Activated CD8-positive, alpha-beta memory T cell treated with anti-CD3 and anti-CD28 coated beads, Interleukin-2, amount 10 ng/mL, durations not matched to agents 7 days and 5 days (primary cell): ENCODE data around the gene FOXR1. TPM values are rescaled to one million over a fixed set of nuclear protein-coding genes. Genes with fewer than 3 reads are reported as not detected.
"Not testable (repeated sequence)": the region's sequence is repeated elsewhere in the genome, so short reads cannot be mapped to it uniquely, and the experiment has no call there.

Source experiments
- ATAC-seq: fragments of 150-1000 bp; cut with Tn5 transposase; one replicate; pipeline ENCODE4 v1.10.0; 2021; ENCODE audit warnings: moderate library complexity
- CTCF ChIA-PET: fragments of 350-600 bp; sonication (Branson Sonifier 250); formaldehyde crosslinking; loops from one replicate; lab custom pipeline; 2021; ENCODE audit warnings: antibody characterized with exemption; lab: Charles Lee
- DNase-seq: peaks from one replicate; pipeline ENCODE4 v3.0.0-alpha.2; 2020
- H3K27ac Mint-ChIP-seq: one replicate; pipeline ENCODE4 v1.8.0; 2021; ENCODE audit warnings: mild to moderate bottlenecking, mixed read lengths
- H3K27me3 Mint-ChIP-seq: one replicate; pipeline ENCODE4 v1.8.0; 2021; ENCODE audit warnings: mixed read lengths
- H3K36me3 Mint-ChIP-seq: one replicate; pipeline ENCODE4 v1.8.0; 2021; ENCODE audit warnings: mild to moderate bottlenecking, mixed read lengths
- H3K4me1 Mint-ChIP-seq: one replicate; pipeline ENCODE4 v1.8.0; 2021; ENCODE audit warnings: mixed read lengths
- H3K4me3 Mint-ChIP-seq: one replicate; pipeline ENCODE4 v1.8.0; 2021; ENCODE audit warnings: mild to moderate bottlenecking, moderate library complexity, mixed read lengths
- H3K9me3 Mint-ChIP-seq: one replicate; pipeline ENCODE4 v1.8.0; 2022; ENCODE audit warnings: low read depth, mixed read lengths
- total RNA-seq, 2 experiments: library from RNA; stranded (reverse); gene quantifications; one replicate each; pipeline ENCODE4 v1.2.3, GENCODE V29; 2021

Gene FOXR1
- total RNA-seq, 2 experiments from 2014 or later = not detected

DNA sequence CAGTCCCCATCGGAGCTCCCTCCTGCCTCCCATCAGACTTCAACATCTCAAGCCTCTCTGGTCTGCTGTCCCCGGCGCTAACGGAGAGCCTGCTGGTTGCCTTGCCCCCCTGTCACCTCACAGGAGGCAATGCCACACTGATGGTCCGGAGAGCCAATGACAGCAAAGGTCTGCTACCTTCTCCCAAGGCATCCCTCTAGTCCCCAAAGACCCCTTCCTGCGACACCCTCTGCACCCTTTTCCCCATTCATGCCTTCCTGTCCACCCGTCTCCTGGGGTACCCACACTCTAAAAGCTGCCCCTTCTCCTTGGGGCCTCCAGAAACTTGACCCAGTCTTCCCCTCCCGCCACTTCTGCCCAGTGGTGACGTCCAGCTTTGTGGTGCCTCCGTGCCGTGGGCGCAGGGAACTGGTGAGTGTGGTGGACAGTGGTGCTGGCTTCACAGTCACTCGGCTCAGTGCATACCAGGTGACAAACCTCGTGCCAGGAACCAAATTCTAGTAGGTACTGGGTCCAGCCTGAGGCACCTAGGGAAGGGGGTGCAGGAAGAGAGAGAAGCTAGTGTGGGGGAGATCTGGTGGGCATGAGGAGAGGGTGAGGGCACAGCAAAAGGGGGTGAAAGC is 14.6 kb upstream of the FOXR1 start:
- Mint-ChIP-seq H3K27me3 (peaks cover 2% of the 10 kb centered on the region), H3K4me1 (no peaks in the 10 kb centered on the region), H3K9me3 (no peaks in the 10 kb centered on the region), H3K27ac (no peak overlapping the region), H3K36me3 (no peaks in the 10 kb centered on the region), H3K4me3 (no peak overlapping the region)
- DNase-seq (no peak), ATAC-seq (no peak)
- CTCF ChIA-PET = interaction anchor here (0.7 to 7.7 kb wide), 26 partner anchors 8 to 364 kb away, joined by 3 to 52 read pairs (median 4); partner anchors contain the start of gene PHLDB1

GRCh38 chr11:118957549-118957948 is 14.0 kb upstream of the FOXR1 start:
- no peak for DNase-seq
- H3K27me3 Mint-ChIP-seq = peaks cover 2% of the 10 kb centered on the region
- no peak overlapping the region for H3K4me3 Mint-ChIP-seq
- H3K4me1 Mint-ChIP-seq = no peaks in the 10 kb centered on the region
- H3K27ac Mint-ChIP-seq = no peak overlapping the region
- no peaks in the 10 kb centered on the region for H3K9me3 Mint-ChIP-seq
- H3K36me3 Mint-ChIP-seq = no peaks in the 10 kb centered on the region
- no peak for ATAC-seq
- CTCF ChIA-PET = interaction anchor here (0.8 to 7.7 kb wide), 19 partner anchors 11 to 363 kb away, joined by 3 to 52 read pairs (median 4); partner anchors contain the start of gene PHLDB1

- ATAC-seq = no peak
- H3K9me3 Mint-ChIP-seq = no peaks in the 10 kb centered on the region
- H3K27ac Mint-ChIP-seq = no peak overlapping the region
- H3K27me3 Mint-ChIP-seq = peaks cover 2% of the 10 kb centered on the region
- H3K4me1 Mint-ChIP-seq = no peaks in the 10 kb centered on the region
- no peaks in the 10 kb centered on the region for H3K36me3 Mint-ChIP-seq
- no peak for DNase-seq
- CTCF ChIA-PET = interaction anchor here (1.5 to 7.7 kb wide), 9 partner anchors 11 to 305 kb away, joined by 4 to 52 read pairs (median 10); no protein-coding TSS in a partner anchor
- no peak overlapping the region for H3K4me3 Mint-ChIP-seq
Measured at GRCh38 chr11:118957968-118958367, 13.6 kb upstream of the FOXR1 start.

DNA sequence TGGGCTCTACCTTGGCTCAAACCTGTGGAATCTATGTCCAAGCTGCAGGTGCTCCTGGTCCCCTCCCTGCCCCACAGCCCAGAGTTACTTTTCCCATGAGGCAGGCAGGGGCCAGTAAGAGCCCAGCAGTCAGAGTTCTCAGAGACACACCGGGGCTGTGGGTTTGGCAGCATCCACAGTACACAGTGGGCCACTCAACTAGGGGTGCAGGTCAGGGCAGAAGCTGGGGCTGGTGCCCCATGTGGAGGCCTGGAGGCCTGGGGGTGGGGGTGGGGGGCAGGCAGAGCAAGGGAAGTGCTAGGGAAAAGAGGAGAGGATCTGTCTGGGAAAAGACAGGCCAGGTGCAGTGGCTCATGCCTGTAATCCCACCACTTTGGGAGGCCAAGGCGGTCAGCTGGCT is 13.0 kb upstream of the FOXR1 start:
- Mint-ChIP-seq H3K27ac (no peak overlapping the region), H3K4me3 (no peak overlapping the region), H3K9me3 (no peaks in the 10 kb centered on the region), H3K4me1 (no peaks in the 10 kb centered on the region), H3K36me3 (no peaks in the 10 kb centered on the region), H3K27me3 (peaks cover 2% of the 10 kb centered on the region)
- ATAC-seq = no peak
- no peak for DNase-seq
- CTCF ChIA-PET = interaction anchor here (1.4 to 7.7 kb wide), 3 partner anchors 29 to 269 kb away, joined by 4 to 52 read pairs (median 6); no protein-coding TSS in a partner anchor

- H3K4me1 Mint-ChIP-seq = no peaks in the 10 kb centered on the region
- H3K36me3 Mint-ChIP-seq = no peaks in the 10 kb centered on the region
- H3K27ac Mint-ChIP-seq = no peak overlapping the region
- ATAC-seq (no peak), DNase-seq (no peak)
- no peak overlapping the region for H3K4me3 Mint-ChIP-seq
- CTCF ChIA-PET = no interaction called here
- H3K27me3 Mint-ChIP-seq = peaks cover 2% of the 10 kb centered on the region
- no peaks in the 10 kb centered on the region for H3K9me3 Mint-ChIP-seq
Measured at GRCh38 chr11:118961189-118961588, 10.4 kb upstream of the FOXR1 start.

DNA sequence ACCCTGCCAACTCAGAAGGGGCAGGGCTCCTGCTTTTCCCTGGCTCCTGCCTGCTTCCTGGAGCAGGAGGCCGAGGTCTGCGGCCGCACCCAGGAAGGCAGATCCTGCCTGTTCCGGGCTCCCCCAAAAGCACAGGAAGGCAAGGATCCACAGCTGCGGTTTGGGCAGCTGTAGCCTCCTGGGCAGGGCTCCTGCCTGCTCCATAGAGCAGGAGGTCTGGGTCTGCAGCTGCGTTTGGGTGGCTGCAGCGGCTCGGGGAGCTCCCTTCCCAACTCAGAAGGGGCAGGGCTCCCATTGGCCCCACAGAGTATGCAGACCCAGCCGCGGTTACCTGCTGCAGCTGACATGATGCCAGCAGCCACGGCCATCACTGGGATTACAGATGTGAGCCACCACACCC is 10.0 kb upstream of the FOXR1 start:
- peaks cover 2% of the 10 kb centered on the region for H3K27me3 Mint-ChIP-seq
- CTCF ChIA-PET = interaction anchor here (1.4 kb wide), 1 partner anchor 272 kb away, joined by 3 read pairs; no protein-coding TSS in a partner anchor
- no peak for ATAC-seq

GRCh38 chr11:118969508-118969907 is 2.1 kb upstream of the FOXR1 start:
- H3K4me1 Mint-ChIP-seq, H3K9me3 Mint-ChIP-seq, H3K27ac Mint-ChIP-seq, H3K4me3 Mint-ChIP-seq, CTCF ChIA-PET, ATAC-seq, DNase-seq, H3K36me3 Mint-ChIP-seq: not testable (repeated sequence)
- peaks cover 16% of the 10 kb centered on the region for H3K27me3 Mint-ChIP-seq

More for the DNA sequence above, 10.0 kb upstream of the FOXR1 start:
- Mint-ChIP-seq H3K27ac (no peak overlapping the region), H3K4me3 (no peak overlapping the region), H3K36me3 (no peaks in the 10 kb centered on the region), H3K9me3 (no peaks in the 10 kb centered on the region), H3K4me1 (no peaks in the 10 kb centered on the region)
- no peak for DNase-seq

DNA sequence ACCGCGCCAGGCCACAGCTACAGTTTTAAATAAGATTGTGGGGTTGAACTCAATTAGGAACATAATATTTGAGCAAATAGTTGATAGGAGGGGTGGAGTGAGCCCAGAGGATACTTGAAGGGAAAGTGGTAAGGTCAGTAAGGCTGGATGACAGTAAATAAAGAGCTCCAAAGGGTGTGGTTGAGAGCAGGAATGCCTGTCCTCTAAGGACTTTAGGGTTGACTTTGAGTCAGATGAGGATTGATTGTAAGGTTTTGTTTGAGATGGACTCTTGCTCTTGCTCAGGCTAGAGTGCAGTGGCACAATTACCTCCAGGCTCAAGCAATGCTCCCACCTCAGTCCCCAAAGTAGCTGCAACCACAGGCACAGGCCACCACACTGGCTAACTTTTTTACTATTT is 2.4 kb downstream of the FOXR1 start:
- H3K9me3 Mint-ChIP-seq = no peaks in the 10 kb centered on the region
- H3K4me1 Mint-ChIP-seq = no peaks in the 10 kb centered on the region
- ATAC-seq = no peak
- peaks cover 35% of the 10 kb centered on the region for H3K27me3 Mint-ChIP-seq
- no peak overlapping the region for H3K27ac Mint-ChIP-seq
- no peak overlapping the region for H3K4me3 Mint-ChIP-seq
- CTCF ChIA-PET = interaction anchor here (0.9 to 1.2 kb wide), 4 partner anchors 11 to 315 kb away, joined by 3 to 5 read pairs (median 3); partner anchors contain the start of gene SLC37A4
- H3K36me3 Mint-ChIP-seq = no peaks in the 10 kb centered on the region
- no peak for DNase-seq

- no peak overlapping the region for H3K27ac Mint-ChIP-seq
- no peak for ATAC-seq
Measured at GRCh38 chr11:118975771-118976709, 4.5 kb downstream of the FOXR1 start.

DNA sequence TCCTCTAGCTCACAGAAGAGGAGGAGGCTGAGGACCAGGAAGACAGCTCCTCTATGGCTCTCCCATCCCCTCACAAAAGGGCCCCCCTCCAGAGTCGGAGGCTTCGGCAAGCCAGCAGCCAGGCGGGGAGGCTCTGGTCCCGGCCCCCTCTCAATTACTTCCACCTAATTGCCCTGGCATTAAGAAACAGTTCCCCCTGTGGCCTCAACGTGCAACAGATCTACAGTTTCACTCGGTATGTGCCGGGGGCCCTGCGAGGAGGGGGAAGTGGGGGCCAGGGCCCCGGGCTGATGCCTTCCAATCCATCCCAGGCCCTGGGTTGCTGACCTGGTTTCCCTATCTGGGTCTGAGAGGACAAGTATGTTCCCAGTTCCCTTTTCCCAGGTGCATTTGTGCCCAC is 7.9 kb downstream of the FOXR1 start:
- Mint-ChIP-seq H3K27ac (no peak overlapping the region), H3K9me3 (no peaks in the 10 kb centered on the region), H3K4me1 (no peaks in the 10 kb centered on the region), H3K27me3 (peaks cover 18% of the 10 kb centered on the region), H3K36me3 (no peaks in the 10 kb centered on the region), H3K4me3 (no peak overlapping the region)
- CTCF ChIA-PET = no interaction called here
- DNase-seq (no peak), ATAC-seq (no peak)

More at GRCh38 chr11:118975771-118976709, 4.5 kb downstream of the FOXR1 start:
- H3K27me3 Mint-ChIP-seq = peaks cover 25% of the 10 kb centered on the region
- H3K4me1 Mint-ChIP-seq = no peaks in the 10 kb centered on the region
- CTCF ChIA-PET = interaction anchor here (1.3 kb wide), 1 partner anchor 286 kb away, joined by 3 read pairs; no protein-coding TSS in a partner anchor
- H3K36me3 Mint-ChIP-seq = no peaks in the 10 kb centered on the region
- no peaks in the 10 kb centered on the region for H3K9me3 Mint-ChIP-seq
- H3K4me3 Mint-ChIP-seq = no peak overlapping the region
- no peak for DNase-seq

DNA sequence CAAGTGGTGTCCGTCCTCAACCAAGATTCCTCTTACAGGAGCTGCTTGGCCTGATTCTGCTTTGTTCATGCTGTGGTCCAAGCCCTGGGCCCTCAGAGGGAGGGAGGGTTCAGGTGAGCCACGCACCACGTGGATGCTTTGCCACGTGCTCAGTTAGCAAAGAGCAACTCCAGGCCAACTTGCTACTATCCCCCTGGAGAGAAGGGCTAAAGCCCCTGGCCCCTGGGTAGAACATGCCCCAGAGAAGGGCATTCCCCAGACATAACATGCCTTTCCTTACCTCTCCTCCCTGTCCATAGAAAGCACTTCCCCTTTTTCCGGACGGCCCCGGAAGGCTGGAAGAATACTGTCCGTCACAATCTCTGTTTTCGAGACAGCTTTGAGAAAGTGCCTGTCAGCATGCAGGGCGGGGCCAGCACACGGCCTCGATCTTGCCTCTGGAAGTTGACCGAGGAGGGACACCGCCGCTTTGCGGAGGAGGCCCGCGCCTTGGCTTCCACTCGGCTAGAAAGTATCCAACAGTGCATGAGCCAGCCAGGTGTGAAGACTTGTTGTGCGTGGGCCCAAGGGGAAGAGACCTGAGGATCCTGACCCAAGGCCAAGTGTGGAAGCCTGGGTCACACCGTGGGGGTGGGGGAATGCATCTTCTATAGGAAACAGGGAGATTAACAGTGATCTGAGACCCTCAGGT is 8.8 kb downstream of the FOXR1 start:
- Mint-ChIP-seq H3K36me3 (no peaks in the 10 kb centered on the region), H3K9me3 (no peaks in the 10 kb centered on the region), H3K4me1 (no peaks in the 10 kb centered on the region), H3K4me3 (no peak overlapping the region), H3K27me3 (peaks cover 12% of the 10 kb centered on the region), H3K27ac (no peak overlapping the region)
- DNase-seq (no peak), ATAC-seq (no peak)
- CTCF ChIA-PET = no interaction called here

DNA sequence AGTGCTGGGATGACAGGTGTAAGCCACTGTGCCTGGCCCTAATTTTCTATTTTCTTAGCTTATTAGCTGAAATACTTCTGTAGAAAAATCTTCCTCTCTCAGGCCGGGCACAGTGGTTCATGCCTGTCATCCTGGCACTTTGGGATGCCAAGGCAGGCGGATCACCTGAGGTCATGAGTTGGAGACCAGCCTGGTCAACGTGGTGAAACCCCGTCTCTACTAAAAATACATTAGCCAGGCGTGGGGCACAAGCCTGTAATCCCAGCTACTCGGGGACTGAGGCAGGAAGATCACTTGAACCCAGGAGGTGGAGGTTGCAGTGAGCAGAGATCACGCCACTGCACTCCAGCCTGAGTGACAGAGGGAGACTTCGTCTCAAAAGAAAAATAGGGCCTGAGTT is 12.8 kb downstream of the FOXR1 start:
- H3K36me3 Mint-ChIP-seq, H3K4me3 Mint-ChIP-seq, DNase-seq, H3K4me1 Mint-ChIP-seq, H3K9me3 Mint-ChIP-seq, H3K27me3 Mint-ChIP-seq, ATAC-seq, H3K27ac Mint-ChIP-seq: not testable (repeated sequence)
- CTCF ChIA-PET = interaction anchor here (0.8 to 1.0 kb wide), 2 partner anchors 10 to 15 kb away, joined by 3 read pairs; no protein-coding TSS in a partner anchor

DNA sequence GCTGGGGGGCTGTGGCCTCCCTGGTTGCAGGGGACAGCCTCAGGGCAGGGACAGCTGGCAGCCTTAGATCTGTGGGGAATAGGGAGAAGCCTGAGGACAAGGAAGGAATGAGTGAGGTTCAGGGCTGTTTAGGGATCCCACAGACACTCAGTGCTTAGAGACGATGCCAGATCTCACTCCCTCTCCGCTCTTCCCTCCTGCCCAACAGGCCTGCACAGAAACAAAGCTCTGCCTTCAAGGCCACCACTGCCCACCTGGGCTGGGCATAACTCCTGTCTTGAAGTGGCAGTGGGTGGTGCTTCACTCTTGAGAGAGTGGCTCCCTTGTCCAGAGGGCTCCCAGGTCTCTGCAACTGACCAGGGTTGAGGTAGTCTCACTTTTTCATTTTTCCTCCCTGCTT is 13.3 kb downstream of the FOXR1 start:
- Mint-ChIP-seq H3K4me3 (no peak overlapping the region), H3K9me3 (no peaks in the 10 kb centered on the region), H3K4me1 (no peaks in the 10 kb centered on the region), H3K36me3 (no peaks in the 10 kb centered on the region), H3K27me3 (no peaks in the 10 kb centered on the region), H3K27ac (no peak overlapping the region)
- ATAC-seq = no peak
- DNase-seq = no peak
- CTCF ChIA-PET = interaction anchor here (0.8 to 1.0 kb wide), 2 partner anchors 11 to 15 kb away, joined by 3 read pairs; no protein-coding TSS in a partner anchor
